HCT116 (cell line): ENCODE results near the gene PTPRA.

Experiments used
- CTCF ChIP-seq, 3 experiments: fragments of 200-600 bp in 1 of 3; sonication (generic) in 1 of 3; IDR thresholded peaks in 2 of 3; conservative IDR thresholded peaks in 1 of 3; 2 replicates each; pipeline ENCODE4 v1.5.1; 2012 to 2017; ENCODE audit warnings: low read depth in 2 of 3, low read length in 2 of 3, antibody characterized with exemption in 1 of 3, borderline replicate concordance in 1 of 3, control low read depth in 1 of 3, mild to moderate bottlenecking in 1 of 3, mixed read lengths in 1 of 3, mixed run types in 1 of 3, moderate library complexity in 1 of 3; ENCODE audit not compliant: insufficient read depth in 1 of 3
- ELF1 ChIP-seq: IDR thresholded peaks from 2 replicates; pipeline ENCODE4 v1.6.1; 2012; ENCODE audit warnings: low read depth, borderline replicate concordance
- JUND ChIP-seq: IDR thresholded peaks from 2 replicates; pipeline ENCODE4 v1.6.1; 2012
- POLR2A ChIP-seq: IDR thresholded peaks from 2 replicates; pipeline ENCODE4 v1.7.0; 2011; ENCODE audit warnings: borderline replicate concordance; ENCODE audit not compliant: insufficient read depth, insufficient read length; ENCODE audit errors: extremely low read depth
- RAD21 ChIP-seq: IDR thresholded peaks from 2 replicates; pipeline ENCODE4 v1.6.1; 2012; ENCODE audit warnings: low read depth, mild to moderate bottlenecking
- SRF ChIP-seq: IDR thresholded peaks from 2 replicates; pipeline ENCODE4 v1.6.1; 2012; ENCODE audit warnings: low read depth

- TF ChIP-seq ELF1 (no peak), POLR2A (no peak), JUND (no peak), SRF (no peak), CTCF (IDR thresholded peaks at IDR 0.05 in 2 of 3, conservative IDR thresholded peaks at IDR 0.05 in 1 of 3; ENCODE audit: borderline replicate concordance in 1 of 3, insufficient read depth in 1 of 3, low read depth in 2 of 3, low read length in 2 of 3) (no peak), RAD21 (no peak)
Measured at GRCh38 chr20:3084283-3084985, 211.2 kb downstream of the PTPRA start, which contains the start of gene AVP.
